ENCODE results near the gene CDKN2C. TPM values are rescaled to one million over a fixed set of nuclear protein-coding genes. Genes with fewer than 3 reads are reported as not detected.

CDKN2C gene
- total and polyA plus RNA-seq, 2 donors (not counting 1 experiment from before 2014, with no cell fraction given), result 24.4 to 31.5 TPM

GRCh38 chr1:50979937-50980336, 9.9 kb downstream of the CDKN2C start:
- H3K9me3 ChIP-seq (ENCODE audit: control insufficient read depth, insufficient read depth, low read depth, low read length), result no peaks in the 10 kb centered on the region
- H3K79me2 ChIP-seq (ENCODE audit: control insufficient read depth, insufficient read depth, low read length), result peaks cover 39% of the 10 kb centered on the region
- peak overlapping the region; percentile 82 for H3K4me2 ChIP-seq (ENCODE audit: extremely low read depth, insufficient read depth, low read length)
- no peaks in the 10 kb centered on the region for H3K27me3 ChIP-seq (ENCODE audit: control insufficient read depth, insufficient read depth, low read length)
- H3K9ac ChIP-seq (ENCODE audit: insufficient read depth, low read length), result no peak overlapping the region
- H3K4me3 ChIP-seq (replicated peaks in 1 of 4; ENCODE audit: control extremely low read depth in 1 of 4, insufficient read depth in 1 of 4, low read depth in 3 of 4, low read length in 4 of 4), result peak overlapping the region in 1 of 4 experiments; percentile 74
- no peaks in the 10 kb centered on the region for H3K36me3 ChIP-seq (ENCODE audit: control insufficient read depth, insufficient read depth, low read length)
- H3K4me1 ChIP-seq (ENCODE audit: control insufficient read depth, extremely low read depth, insufficient read depth, low read length), result no peaks in the 10 kb centered on the region
- no peak for TF ChIP-seq EZH2 (IDR thresholded peaks at IDR 0.05; ENCODE audit: low read length, missing control alignments)
- peak overlapping the region; percentile 23 for H3K27ac ChIP-seq (ENCODE audit: insufficient read depth, low read length)
- no peak for DNase-seq (ENCODE audit: low read depth in 2 of 2)
- no peaks in the 10 kb centered on the region for H4K20me1 ChIP-seq (ENCODE audit: control insufficient read depth, extremely low read depth, insufficient read depth, low read length)
- peak overlapping the region; percentile 24 for H2AFZ ChIP-seq (ENCODE audit: low read length)

DNA sequence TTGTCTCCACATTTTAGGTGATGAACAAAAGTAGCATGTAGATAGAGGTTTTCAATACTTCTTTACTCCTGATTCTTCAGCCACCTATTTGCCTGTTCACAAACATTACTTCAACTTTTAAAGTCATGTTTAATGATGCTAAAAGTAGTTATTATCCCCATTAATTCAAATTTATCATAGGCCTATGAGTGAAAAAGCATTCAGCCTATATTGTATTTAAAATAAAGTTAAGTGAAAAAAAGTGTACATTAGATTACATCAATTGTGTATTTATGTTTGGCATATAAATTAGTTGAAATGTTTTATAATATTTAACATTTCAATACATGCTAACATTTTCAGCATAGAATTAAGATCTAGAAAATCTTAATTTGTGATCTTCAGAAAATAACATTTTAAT, 10.5 kb downstream of the CDKN2C start:
- Histone ChIP-seq H3K4me3 (replicated peaks in 1 of 4; ENCODE audit: control extremely low read depth in 1 of 4, insufficient read depth in 1 of 4, low read depth in 3 of 4, low read length in 4 of 4) (no peak overlapping the region), H2AFZ (ENCODE audit: low read length) (no peak overlapping the region)

GRCh38 chr1:50981741-50982140, 11.7 kb downstream of the CDKN2C start:
- TF ChIP-seq CTCF (conservative IDR thresholded peaks at IDR 0.05 in 1 of 2, IDR thresholded peaks at IDR 0.05 in 1 of 2; ENCODE audit: low read depth in 1 of 2, low read length in 2 of 2) (no peak), EZH2 (IDR thresholded peaks at IDR 0.05; ENCODE audit: low read length, missing control alignments) (no peak)
- Histone ChIP-seq H3K27ac (ENCODE audit: insufficient read depth, low read length) (no peak overlapping the region), H3K79me2 (ENCODE audit: control insufficient read depth, insufficient read depth, low read length) (peaks cover 37% of the 10 kb centered on the region), H4K20me1 (ENCODE audit: control insufficient read depth, extremely low read depth, insufficient read depth, low read length) (no peaks in the 10 kb centered on the region), H3K9ac (ENCODE audit: insufficient read depth, low read length) (no peak overlapping the region), H3K4me3 (replicated peaks in 1 of 4; ENCODE audit: control extremely low read depth in 1 of 4, insufficient read depth in 1 of 4, low read depth in 3 of 4, low read length in 4 of 4) (peak overlapping the region in 1 of 4 experiments; percentile 6), H3K36me3 (ENCODE audit: control insufficient read depth, insufficient read depth, low read length) (no peaks in the 10 kb centered on the region), H3K4me2 (ENCODE audit: extremely low read depth, insufficient read depth, low read length) (peak overlapping the region; percentile 36), H3K4me1 (ENCODE audit: control insufficient read depth, extremely low read depth, insufficient read depth, low read length) (no peaks in the 10 kb centered on the region), H2AFZ (ENCODE audit: low read length) (peak overlapping the region; percentile 24), H3K9me3 (ENCODE audit: control insufficient read depth, insufficient read depth, low read depth, low read length) (no peaks in the 10 kb centered on the region), H3K27me3 (ENCODE audit: control insufficient read depth, insufficient read depth, low read length) (no peaks in the 10 kb centered on the region)
- DNase-seq (ENCODE audit: low read depth in 2 of 2), result no peak

More for the DNA sequence above, 10.5 kb downstream of the CDKN2C start:
- no peaks in the 10 kb centered on the region for H3K27me3 ChIP-seq (ENCODE audit: control insufficient read depth, insufficient read depth, low read length)
- H3K79me2 ChIP-seq (ENCODE audit: control insufficient read depth, insufficient read depth, low read length), result peaks cover 39% of the 10 kb centered on the region
- H4K20me1 ChIP-seq (ENCODE audit: control insufficient read depth, extremely low read depth, insufficient read depth, low read length), result no peaks in the 10 kb centered on the region
- peak overlapping the region; percentile 82 for H3K4me2 ChIP-seq (ENCODE audit: extremely low read depth, insufficient read depth, low read length)
- H3K27ac ChIP-seq (ENCODE audit: insufficient read depth, low read length), result no peak overlapping the region
- DNase-seq (ENCODE audit: low read depth in 2 of 2), result no peak
- H3K9ac ChIP-seq (ENCODE audit: insufficient read depth, low read length), result no peak overlapping the region
- H3K9me3 ChIP-seq (ENCODE audit: control insufficient read depth, insufficient read depth, low read depth, low read length), result no peaks in the 10 kb centered on the region
- no peak for TF ChIP-seq EZH2 (IDR thresholded peaks at IDR 0.05; ENCODE audit: low read length, missing control alignments)
- no peak for TF ChIP-seq CTCF (conservative IDR thresholded peaks at IDR 0.05 in 1 of 2, IDR thresholded peaks at IDR 0.05 in 1 of 2; ENCODE audit: low read depth in 1 of 2, low read length in 2 of 2)
- no peaks in the 10 kb centered on the region for H3K36me3 ChIP-seq (ENCODE audit: control insufficient read depth, insufficient read depth, low read length)
- no peaks in the 10 kb centered on the region for H3K4me1 ChIP-seq (ENCODE audit: control insufficient read depth, extremely low read depth, insufficient read depth, low read length)
